ENCODE results near the gene KNDC1.
"Not testable (repeated sequence)": the region's sequence is repeated elsewhere in the genome, so short reads cannot be mapped to it uniquely, and the experiment has no call there.

Gene KNDC1

GRCh38 chr10:133210398-133211140 is 50.5 kb downstream of the KNDC1 start:
- DNase-seq = no peak

- DNase-seq = no peak
Observed at GRCh38 chr10:133211141-133211830, 51.3 kb downstream of the KNDC1 start.

- no peak for DNase-seq
Observed at GRCh38 chr10:133211959-133212852, 52.2 kb downstream of the KNDC1 start.

GRCh38 chr10:133212853-133213494 is 53.0 kb downstream of the KNDC1 start:
- DNase-seq = no peak

GRCh38 chr10:133213641-133214467 is 53.8 kb downstream of the KNDC1 start:
- no peak for DNase-seq

- DNase-seq = no peak
Observed at GRCh38 chr10:133214468-133215410, 54.7 kb downstream of the KNDC1 start.

- no peak for DNase-seq
Observed at GRCh38 chr10:133215586-133215985, 55.6 kb downstream of the KNDC1 start.

- no peak for DNase-seq
Observed at GRCh38 chr10:133216776-133217175, 56.8 kb downstream of the KNDC1 start.

GRCh38 chr10:133217800-133218589 is 58.0 kb downstream of the KNDC1 start:
- no peak for DNase-seq

GRCh38 chr10:133218891-133219290 is 58.9 kb downstream of the KNDC1 start:
- DNase-seq = no peak

GRCh38 chr10:133219782-133220181 is 59.8 kb downstream of the KNDC1 start:
- DNase-seq = no peak

GRCh38 chr10:133221331-133221730 is 61.3 kb downstream of the KNDC1 start:
- DNase-seq = no peak

- not testable (repeated sequence) for DNase-seq
Observed at GRCh38 chr10:133221756-133222155, 61.7 kb downstream of the KNDC1 start.

- DNase-seq = no peak
Observed at GRCh38 chr10:133224076-133224475, 64.1 kb downstream of the KNDC1 start.

- DNase-seq = no peak
Observed at GRCh38 chr10:133224756-133225372, 64.8 kb downstream of the KNDC1 start.

GRCh38 chr10:133225707-133226191 is 65.7 kb downstream of the KNDC1 start:
- DNase-seq = no peak

- DNase-seq = no peak
Observed at GRCh38 chr10:133226251-133226808, 66.3 kb downstream of the KNDC1 start.

GRCh38 chr10:133227256-133227655 is 67.2 kb downstream of the KNDC1 start:
- no peak for DNase-seq
